ENCODE data around the gene CD59.

Gene CD59

DNA sequence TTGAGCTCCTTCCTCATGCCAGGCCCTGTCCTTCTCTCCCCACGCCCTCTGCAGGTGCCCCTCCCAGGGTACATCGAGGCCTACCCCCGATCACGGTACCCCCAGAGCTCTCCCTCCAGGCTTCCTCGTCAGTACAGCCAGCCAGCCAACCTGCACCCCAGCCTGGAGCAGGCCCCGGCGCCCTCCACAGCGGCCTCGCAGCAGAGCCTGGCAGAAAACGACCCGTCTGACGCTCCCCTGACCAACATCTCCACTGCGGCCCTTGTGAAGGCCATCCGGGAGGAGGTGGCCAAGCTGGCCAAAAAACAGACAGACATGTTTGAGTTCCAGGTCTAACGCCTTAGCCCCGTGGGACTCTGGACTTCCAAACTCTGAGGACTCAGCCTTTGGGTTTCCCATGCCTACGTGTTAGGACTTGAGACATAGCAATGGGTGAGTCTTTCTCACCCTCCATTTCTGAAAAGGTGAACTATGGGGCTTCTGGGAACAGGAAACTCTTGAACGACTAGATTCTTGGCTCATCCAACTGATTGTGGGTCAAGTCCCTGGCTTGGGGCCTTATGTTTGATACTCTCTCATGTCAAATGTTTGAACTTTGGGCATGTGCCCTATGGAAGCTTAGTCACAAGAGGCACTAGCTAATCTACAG lies 68.3 kb downstream of the CD59 start:
- no peak for TF ChIP-seq POLR2AphosphoS5 (IDR thresholded peaks at IDR 0.05; ENCODE audit: low read depth)
- TF ChIP-seq SPI1 (IDR thresholded peaks at IDR 0.05; ENCODE audit: borderline replicate concordance, low read depth), result no peak
- TF ChIP-seq, protein P1, sequence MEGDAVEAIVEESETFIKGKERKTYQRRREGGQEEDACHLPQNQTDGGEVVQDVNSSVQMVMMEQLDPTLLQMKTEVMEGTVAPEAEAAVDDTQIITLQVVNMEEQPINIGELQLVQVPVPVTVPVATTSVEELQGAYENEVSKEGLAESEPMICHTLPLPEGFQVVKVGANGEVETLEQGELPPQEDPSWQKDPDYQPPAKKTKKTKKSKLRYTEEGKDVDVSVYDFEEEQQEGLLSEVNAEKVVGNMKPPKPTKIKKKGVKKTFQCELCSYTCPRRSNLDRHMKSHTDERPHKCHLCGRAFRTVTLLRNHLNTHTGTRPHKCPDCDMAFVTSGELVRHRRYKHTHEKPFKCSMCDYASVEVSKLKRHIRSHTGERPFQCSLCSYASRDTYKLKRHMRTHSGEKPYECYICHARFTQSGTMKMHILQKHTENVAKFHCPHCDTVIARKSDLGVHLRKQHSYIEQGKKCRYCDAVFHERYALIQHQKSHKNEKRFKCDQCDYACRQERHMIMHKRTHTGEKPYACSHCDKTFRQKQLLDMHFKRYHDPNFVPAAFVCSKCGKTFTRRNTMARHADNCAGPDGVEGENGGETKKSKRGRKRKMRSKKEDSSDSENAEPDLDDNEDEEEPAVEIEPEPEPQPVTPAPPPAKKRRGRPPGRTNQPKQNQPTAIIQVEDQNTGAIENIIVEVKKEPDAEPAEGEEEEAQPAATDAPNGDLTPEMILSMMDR (IDR thresholded peaks at IDR 0.05; ENCODE audit: insufficient read depth, low read length), result no peak
- no peak for TF ChIP-seq GABPA (IDR thresholded peaks at IDR 0.05; ENCODE audit: low read depth)
- TF ChIP-seq, protein P2, sequence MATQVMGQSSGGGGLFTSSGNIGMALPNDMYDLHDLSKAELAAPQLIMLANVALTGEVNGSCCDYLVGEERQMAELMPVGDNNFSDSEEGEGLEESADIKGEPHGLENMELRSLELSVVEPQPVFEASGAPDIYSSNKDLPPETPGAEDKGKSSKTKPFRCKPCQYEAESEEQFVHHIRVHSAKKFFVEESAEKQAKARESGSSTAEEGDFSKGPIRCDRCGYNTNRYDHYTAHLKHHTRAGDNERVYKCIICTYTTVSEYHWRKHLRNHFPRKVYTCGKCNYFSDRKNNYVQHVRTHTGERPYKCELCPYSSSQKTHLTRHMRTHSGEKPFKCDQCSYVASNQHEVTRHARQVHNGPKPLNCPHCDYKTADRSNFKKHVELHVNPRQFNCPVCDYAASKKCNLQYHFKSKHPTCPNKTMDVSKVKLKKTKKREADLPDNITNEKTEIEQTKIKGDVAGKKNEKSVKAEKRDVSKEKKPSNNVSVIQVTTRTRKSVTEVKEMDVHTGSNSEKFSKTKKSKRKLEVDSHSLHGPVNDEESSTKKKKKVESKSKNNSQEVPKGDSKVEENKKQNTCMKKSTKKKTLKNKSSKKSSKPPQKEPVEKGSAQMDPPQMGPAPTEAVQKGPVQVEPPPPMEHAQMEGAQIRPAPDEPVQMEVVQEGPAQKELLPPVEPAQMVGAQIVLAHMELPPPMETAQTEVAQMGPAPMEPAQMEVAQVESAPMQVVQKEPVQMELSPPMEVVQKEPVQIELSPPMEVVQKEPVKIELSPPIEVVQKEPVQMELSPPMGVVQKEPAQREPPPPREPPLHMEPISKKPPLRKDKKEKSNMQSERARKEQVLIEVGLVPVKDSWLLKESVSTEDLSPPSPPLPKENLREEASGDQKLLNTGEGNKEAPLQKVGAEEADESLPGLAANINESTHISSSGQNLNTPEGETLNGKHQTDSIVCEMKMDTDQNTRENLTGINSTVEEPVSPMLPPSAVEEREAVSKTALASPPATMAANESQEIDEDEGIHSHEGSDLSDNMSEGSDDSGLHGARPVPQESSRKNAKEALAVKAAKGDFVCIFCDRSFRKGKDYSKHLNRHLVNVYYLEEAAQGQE (IDR thresholded peaks at IDR 0.05; ENCODE audit: insufficient replicate concordance, low read depth), result no peak
- no peak for DNase-seq (ENCODE audit: low read depth in 1 of 2, low spot score in 1 of 2)
- Histone ChIP-seq H3K27me3 (ENCODE audit: insufficient read depth, poor library complexity, severe bottlenecking) (no peaks in the 10 kb centered on the region), H3K4me3 (replicated peaks; ENCODE audit: insufficient read depth, low read length) (no peak overlapping the region), H3K27ac (replicated peaks) (no peak overlapping the region)

DNA sequence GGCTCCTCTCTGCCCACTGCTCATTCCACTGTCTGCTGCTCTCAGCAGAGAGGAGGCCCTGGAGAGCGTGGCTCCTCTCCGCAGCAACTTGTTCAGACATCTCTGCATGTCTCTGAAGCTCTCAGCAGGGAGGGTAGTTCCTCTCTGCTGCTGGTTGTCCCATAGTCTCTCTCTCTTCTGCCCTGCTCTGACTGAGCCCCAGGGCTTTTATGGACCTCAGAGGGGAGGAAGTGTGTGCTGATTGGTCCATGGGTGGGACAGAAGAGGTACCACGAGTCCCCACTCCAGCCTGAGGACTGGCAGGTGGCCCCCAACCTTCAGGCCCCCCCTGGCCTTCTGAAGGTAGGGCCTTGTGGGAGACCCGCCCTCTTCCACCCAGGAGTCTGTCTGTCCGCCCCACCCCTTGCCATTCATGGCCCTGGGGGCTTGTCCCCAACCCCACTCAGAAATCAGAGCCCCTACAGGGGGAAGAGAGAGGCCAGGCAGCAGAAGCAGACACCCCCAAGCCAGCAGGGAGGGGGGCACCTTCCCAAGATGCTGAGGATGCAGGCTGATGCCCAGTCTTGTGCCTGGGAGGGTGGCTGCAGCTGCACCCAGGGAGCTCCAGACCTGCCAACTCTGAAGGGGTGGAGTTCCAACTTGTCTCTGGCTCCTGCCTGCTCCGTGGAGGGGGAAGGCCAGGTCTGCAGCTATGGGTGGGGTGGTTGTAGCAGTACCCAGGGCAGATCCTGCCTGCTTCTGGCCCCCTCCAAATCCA lies 70.7 kb downstream of the CD59 start:
- H3K4me3 ChIP-seq (replicated peaks; ENCODE audit: insufficient read depth, low read length), result no peak overlapping the region
- no peak for DNase-seq (ENCODE audit: low read depth in 1 of 2, low spot score in 1 of 2)
- peaks cover 4% of the 10 kb centered on the region for H3K27me3 ChIP-seq (ENCODE audit: insufficient read depth, poor library complexity, severe bottlenecking)
- no peak overlapping the region for H3K27ac ChIP-seq (replicated peaks)
- TF ChIP-seq, protein P2 (IDR thresholded peaks at IDR 0.05; ENCODE audit: insufficient replicate concordance, low read depth), result no peak
- no peak for TF ChIP-seq GABPA (IDR thresholded peaks at IDR 0.05; ENCODE audit: low read depth)

DNA sequence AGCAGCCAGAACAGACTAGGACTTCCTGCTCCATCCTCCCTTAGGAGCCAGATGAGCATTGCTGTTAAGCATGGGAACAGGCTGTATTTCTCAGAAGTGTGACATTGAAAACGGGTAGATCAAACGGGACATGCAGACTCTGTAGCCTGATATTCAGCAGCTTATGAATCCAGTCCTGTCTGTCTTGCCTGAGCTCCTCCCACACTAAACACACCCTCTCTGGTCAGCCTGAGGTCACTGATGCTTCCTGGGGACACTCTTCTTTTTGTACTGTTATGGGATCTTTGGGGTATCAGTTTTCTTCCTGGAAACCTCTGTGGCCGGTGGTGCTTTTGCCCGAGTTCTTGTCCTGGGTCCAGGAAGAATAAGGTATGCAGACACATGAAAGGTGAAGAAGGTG lies 71.4 kb downstream of the CD59 start:
- no peak for DNase-seq (ENCODE audit: low read depth in 1 of 2, low spot score in 1 of 2)
- H3K27me3 ChIP-seq (ENCODE audit: insufficient read depth, poor library complexity, severe bottlenecking), result peaks cover 4% of the 10 kb centered on the region
- H3K4me3 ChIP-seq (replicated peaks; ENCODE audit: insufficient read depth, low read length), result no peak overlapping the region
- no peak overlapping the region for H3K27ac ChIP-seq (replicated peaks)
- TF ChIP-seq, protein P1 (IDR thresholded peaks at IDR 0.05; ENCODE audit: insufficient read depth, low read length), result no peak
- TF ChIP-seq SPI1 (IDR thresholded peaks at IDR 0.05; ENCODE audit: borderline replicate concordance, low read depth) (no peak), POLR2AphosphoS5 (IDR thresholded peaks at IDR 0.05; ENCODE audit: low read depth) (no peak)

DNA sequence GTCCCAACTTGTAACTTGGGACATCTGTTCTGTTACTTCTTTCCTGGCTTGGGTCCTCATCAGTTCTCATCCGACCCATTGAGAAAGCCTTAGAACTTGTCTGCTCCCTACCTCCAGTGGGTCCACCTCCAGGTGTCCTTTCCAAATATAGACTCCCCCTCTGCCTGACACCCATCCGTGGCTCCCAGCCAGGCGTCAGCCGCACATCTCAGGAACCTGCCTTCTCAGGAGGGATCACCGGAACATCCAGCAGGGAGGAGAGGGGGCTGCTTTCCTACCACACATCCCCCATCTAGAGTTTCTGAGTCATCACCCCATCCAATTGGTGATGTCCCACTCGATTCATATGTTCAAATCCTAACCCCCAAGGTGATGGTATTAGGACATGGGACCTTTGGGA lies 72.1 kb downstream of the CD59 start:
- Histone ChIP-seq H3K27ac (replicated peaks) (no peak overlapping the region), H3K4me3 (replicated peaks; ENCODE audit: insufficient read depth, low read length) (no peak overlapping the region), H3K27me3 (ENCODE audit: insufficient read depth, poor library complexity, severe bottlenecking) (peaks cover 4% of the 10 kb centered on the region)
- TF ChIP-seq SPI1 (IDR thresholded peaks at IDR 0.05; ENCODE audit: borderline replicate concordance, low read depth) (no peak), GABPA (IDR thresholded peaks at IDR 0.05; ENCODE audit: low read depth) (no peak), POLR2AphosphoS5 (IDR thresholded peaks at IDR 0.05; ENCODE audit: low read depth) (no peak)
- TF ChIP-seq, protein P2 (IDR thresholded peaks at IDR 0.05; ENCODE audit: insufficient replicate concordance, low read depth), result no peak
- TF ChIP-seq, protein P1 (IDR thresholded peaks at IDR 0.05; ENCODE audit: insufficient read depth, low read length), result no peak
- no peak for DNase-seq (ENCODE audit: low read depth in 1 of 2, low spot score in 1 of 2)
